Measurements from ENCODE around the gene TMEM98.
"Not testable (repeated sequence)": the region's sequence is repeated elsewhere in the genome, so short reads cannot be mapped to it uniquely, and the experiment has no call there.

TMEM98 gene

GRCh38 chr17:32914181-32914580 lies 13.8 kb upstream of the TMEM98 start:
- peak in 1 of 3 donors; percentile 6 for DNase-seq (ENCODE audit: low read depth in 2 of 3, low spot score in 1 of 3)

DNA sequence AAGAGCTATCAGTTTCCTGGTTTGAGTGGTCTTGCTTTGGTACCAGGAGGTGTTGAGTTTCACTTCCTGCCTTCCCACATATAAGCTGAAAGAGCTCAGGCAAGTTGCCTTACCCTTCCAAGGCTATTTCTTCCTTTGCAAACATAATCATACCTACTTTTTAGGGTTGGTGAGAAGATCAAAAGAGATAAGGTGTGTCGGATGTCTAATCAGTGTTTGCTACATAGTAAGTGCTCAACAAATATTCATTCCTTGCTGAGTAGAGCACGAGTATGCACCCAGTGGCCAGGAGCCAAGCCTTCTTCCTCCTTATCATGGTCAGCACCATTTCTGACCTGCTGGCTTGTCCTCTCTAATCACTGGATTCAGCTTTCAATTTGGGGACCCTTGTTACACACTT lies 12.7 kb upstream of the TMEM98 start:
- DNase-seq (ENCODE audit: low read depth in 2 of 3, low spot score in 1 of 3) = no peak

GRCh38 chr17:32916134-32916533 lies 11.8 kb upstream of the TMEM98 start:
- DNase-seq (ENCODE audit: low read depth in 2 of 3, low spot score in 1 of 3) = no peak

GRCh38 chr17:32917081-32917480 lies 10.9 kb upstream of the TMEM98 start:
- no peak for DNase-seq (ENCODE audit: low read depth in 2 of 3, low spot score in 1 of 3)

- DNase-seq (ENCODE audit: low read depth in 2 of 3, low spot score in 1 of 3) = no peak
Measured at GRCh38 chr17:32917842-32918241, 10.1 kb upstream of the TMEM98 start.

GRCh38 chr17:32919876-32920275 lies 8.1 kb upstream of the TMEM98 start:
- DNase-seq (ENCODE audit: low read depth in 2 of 3, low spot score in 1 of 3) = not testable (repeated sequence)

- DNase-seq (ENCODE audit: low read depth in 2 of 3, low spot score in 1 of 3) = no peak
Measured at GRCh38 chr17:32920293-32920692, 7.7 kb upstream of the TMEM98 start.

GRCh38 chr17:32921017-32921416 lies 6.9 kb upstream of the TMEM98 start:
- no peak for DNase-seq (ENCODE audit: low read depth in 2 of 3, low spot score in 1 of 3)

- not testable (repeated sequence) for DNase-seq (ENCODE audit: low read depth in 2 of 3, low spot score in 1 of 3)
Measured at GRCh38 chr17:32923905-32924304, 4.0 kb upstream of the TMEM98 start.

DNA sequence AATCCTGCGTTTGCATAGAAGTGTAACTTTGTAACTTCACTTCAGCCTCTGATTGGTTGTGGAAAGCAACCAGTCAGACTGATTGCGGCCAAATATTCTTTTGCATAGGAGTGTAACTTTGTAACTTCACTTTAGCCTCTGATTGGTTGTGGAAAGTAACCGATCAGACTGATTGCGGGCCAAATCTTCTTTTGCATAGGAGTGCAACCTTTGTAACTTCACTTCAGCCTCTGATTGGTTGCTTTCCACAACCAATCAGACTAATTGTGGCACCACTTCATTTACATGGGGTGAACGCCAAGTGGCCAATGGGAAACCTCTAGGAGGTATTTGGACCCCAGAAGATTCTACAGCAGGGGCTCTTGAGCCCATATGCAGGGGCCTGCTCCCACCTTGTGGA lies 1.8 kb upstream of the TMEM98 start:
- DNase-seq (ENCODE audit: low read depth in 2 of 3, low spot score in 1 of 3) = no peak

- not testable (repeated sequence) for DNase-seq (ENCODE audit: low read depth in 2 of 3, low spot score in 1 of 3)
Measured at GRCh38 chr17:32926789-32927188, 1.2 kb upstream of the TMEM98 start.

DNA sequence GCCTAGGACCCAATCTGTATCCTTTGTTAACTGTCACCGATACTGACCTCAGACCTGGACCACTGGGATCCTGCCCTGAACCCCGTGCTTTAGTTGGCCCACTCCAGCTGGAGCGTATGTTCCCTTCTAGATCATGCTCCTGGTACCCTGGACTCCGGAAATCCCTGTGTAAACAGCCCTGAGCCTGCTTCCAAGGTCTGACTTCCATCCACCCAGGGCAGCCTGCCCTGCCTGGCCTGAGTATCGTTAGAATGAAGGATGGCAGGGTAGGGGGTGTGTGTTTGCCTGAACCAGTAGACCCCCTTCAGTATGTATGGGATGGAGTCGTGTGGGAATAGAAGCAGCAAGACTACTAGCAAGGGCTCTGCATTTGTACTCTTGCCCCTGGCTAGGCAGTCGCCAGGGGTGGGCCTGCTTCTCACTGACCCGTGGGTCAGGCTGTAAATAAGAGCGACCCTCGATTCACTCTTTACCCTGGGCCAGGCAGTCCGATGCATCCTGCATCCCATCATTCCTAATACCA lies 691 bp upstream of the TMEM98 start:
- DNase-seq (ENCODE audit: low read depth in 2 of 3, low spot score in 1 of 3) = no peak

DNA sequence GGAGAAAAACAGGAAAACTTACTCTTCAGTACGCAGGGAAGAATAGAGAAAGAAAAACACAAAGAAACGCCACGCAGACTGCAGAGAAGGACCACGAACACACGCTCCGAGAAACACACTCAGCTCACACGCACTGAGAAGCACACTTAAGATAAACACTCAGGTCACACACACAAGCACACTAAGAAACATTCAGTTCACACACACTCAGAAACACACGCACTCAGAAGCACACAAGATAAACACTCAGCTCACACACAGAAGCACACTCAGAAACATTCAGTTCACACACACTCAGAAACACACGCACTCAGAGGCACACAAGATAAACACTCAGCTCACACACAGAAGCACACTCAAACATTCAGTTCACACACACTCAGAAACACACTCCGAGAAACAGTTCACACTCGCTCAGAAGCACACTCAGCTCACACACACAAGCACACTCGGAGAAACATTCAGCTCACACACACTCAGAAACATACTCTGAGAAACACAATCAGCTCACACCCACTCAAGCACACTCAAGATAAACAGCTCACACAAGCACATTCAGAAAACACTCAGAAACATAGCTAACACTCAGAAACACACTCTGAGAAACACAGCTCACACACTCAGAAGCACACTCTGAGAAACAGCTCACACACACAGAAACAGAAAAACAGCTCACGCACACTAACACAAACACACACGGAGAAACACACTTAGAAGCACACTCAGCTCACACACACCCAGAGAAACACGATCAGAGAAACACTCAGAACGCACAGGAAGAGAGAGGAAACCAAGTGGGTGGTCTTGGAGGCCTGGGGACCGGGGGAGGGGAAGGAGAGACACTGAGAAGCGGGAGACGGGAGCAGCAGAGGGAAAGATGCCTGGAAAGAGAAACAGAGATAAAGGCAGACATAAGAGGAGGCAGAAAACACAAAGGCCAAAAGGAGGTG lies 908 bp downstream of the TMEM98 start:
- no peak for DNase-seq (ENCODE audit: low read depth in 2 of 3, low spot score in 1 of 3)

GRCh38 chr17:32929588-32929987 lies 1.6 kb downstream of the TMEM98 start:
- DNase-seq (ENCODE audit: low read depth in 2 of 3, low spot score in 1 of 3) = no peak

GRCh38 chr17:32930512-32930911 lies 2.6 kb downstream of the TMEM98 start:
- no peak for DNase-seq (ENCODE audit: low read depth in 2 of 3, low spot score in 1 of 3)

DNA sequence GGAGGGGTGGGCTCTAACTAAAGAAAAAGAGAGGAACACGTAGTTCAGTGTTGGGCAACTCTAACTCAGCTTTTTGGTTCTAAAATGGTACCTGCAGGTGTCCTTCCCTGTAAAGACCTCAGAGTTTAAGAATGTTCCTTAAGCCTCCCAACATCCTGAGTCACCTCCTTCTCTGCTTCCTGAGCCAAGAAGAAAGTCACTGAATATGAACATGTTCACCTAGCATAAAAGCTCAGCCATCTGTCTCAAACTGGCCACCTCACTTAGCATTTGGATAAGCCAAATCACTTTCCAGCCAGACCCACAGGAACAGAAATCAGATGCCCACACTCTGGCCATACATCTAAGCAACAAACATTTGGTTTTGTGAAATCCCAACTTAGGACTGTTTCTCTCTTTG lies 3.7 kb downstream of the TMEM98 start:
- DNase-seq (ENCODE audit: low read depth in 2 of 3, low spot score in 1 of 3) = no peak

GRCh38 chr17:32933881-32934280 lies 5.9 kb downstream of the TMEM98 start:
- DNase-seq (ENCODE audit: low read depth in 2 of 3, low spot score in 1 of 3) = no peak

GRCh38 chr17:32935726-32936125 lies 7.8 kb downstream of the TMEM98 start:
- no peak for DNase-seq (ENCODE audit: low read depth in 2 of 3, low spot score in 1 of 3)

GRCh38 chr17:32936186-32936893 lies 8.4 kb downstream of the TMEM98 start:
- DNase-seq (ENCODE audit: low read depth in 2 of 3, low spot score in 1 of 3) = no peak

- peak; percentile 24 to 62 (median 54) for DNase-seq (ENCODE audit: low read depth in 2 of 3, low spot score in 1 of 3)
Measured at GRCh38 chr17:32936894-32937500, 9.0 kb downstream of the TMEM98 start.

DNA sequence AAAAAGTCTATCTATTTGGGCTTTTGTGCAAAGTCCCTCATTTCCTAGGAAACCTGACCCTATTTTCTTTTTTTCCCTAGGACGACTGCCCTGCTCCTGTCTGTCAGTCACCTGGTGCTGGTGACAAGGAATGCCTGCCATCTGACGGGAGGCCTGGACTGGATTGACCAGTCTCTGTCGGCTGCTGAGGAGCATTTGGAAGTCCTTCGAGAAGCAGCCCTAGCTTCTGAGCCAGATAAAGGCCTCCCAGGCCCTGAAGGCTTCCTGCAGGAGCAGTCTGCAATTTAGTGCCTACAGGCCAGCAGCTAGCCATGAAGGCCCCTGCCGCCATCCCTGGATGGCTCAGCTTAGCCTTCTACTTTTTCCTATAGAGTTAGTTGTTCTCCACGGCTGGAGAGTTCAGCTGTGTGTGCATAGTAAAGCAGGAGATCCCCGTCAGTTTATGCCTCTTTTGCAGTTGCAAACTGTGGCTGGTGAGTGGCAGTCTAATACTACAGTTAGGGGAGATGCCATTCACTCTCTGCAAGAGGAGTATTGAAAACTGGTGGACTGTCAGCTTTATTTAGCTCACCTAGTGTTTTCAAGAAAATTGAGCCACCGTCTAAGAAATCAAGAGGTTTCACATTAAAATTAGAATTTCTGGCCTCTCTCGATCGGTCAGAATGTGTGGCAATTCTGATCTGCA lies 12.9 kb downstream of the TMEM98 start:
- no peak for DNase-seq (ENCODE audit: low read depth in 2 of 3, low spot score in 1 of 3)

Data from stimulated activated CD4-positive, alpha-beta T cell treated with anti-CD3 and anti-CD28 coated beads, Interleukin-12 subunit alpha, Interleukin-12 subunit beta, amount 100 ng/mL, for 48 hours (primary cell).